VCaP (cell line): ENCODE results near the gene PSMB4.
"Not testable (repeated sequence)": the region's sequence is repeated elsewhere in the genome, so short reads cannot be mapped to it uniquely, and the experiment has no call there.

Experiments used
- H3K27ac ChIP-seq: fragments of 450-650 bp; 2 replicates; pipeline ENCODE4 v1.5.1; 2017
- TF ChIP-seq, protein P1 (sequence below): fragments of 450-650 bp; conservative IDR thresholded peaks from 2 replicates; pipeline ENCODE4 v1.5.1; 2017; ENCODE audit warnings: mild to moderate bottlenecking, moderate library complexity

Gene PSMB4

DNA sequence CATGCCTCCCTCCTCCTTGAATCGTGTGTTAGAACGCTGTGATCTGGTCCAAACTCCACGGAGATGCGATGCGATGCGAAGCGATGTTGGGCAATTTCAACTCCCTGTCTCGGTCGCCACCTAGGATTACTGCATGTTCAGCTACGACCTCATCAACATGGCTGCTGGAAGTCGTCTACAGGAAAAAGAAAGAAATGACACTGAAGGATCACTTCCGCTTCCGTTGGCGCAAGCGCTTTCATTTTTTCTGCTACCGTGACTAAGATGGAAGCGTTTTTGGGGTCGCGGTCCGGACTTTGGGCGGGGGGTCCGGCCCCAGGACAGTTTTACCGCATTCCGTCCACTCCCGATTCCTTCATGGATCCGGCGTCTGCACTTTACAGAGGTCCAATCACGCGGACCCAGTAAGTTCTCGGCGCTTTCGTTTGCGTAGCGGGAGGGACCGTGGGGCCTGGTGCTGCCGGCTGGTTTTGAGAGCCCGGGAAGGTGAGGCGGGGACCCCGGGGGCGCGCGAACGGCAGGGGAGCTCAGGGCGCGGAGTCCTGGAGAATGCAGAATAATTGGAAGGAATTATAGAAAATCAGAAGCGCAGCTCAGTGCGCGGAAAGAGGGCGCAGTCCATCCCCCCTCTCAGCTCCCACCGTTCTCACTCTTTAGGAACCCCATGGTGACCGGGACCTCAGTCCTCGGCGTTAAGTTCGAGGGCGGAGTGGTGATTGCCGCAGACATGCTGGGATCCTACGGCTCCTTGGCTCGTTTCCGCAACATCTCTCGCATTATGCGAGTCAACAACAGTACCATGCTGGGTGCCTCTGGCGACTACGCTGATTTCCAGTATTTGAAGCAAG is at the start of gene PSMB4:
Gene PSMB4, plus strand, starts transcription at position 250 of the 848 bp plus-strand sequence. Its CDS starts 15 bp downstream, at position 265.
- peak within 1 kb of the TSS; percentile 90 for H3K27ac ChIP-seq
- TF ChIP-seq, protein P1, sequence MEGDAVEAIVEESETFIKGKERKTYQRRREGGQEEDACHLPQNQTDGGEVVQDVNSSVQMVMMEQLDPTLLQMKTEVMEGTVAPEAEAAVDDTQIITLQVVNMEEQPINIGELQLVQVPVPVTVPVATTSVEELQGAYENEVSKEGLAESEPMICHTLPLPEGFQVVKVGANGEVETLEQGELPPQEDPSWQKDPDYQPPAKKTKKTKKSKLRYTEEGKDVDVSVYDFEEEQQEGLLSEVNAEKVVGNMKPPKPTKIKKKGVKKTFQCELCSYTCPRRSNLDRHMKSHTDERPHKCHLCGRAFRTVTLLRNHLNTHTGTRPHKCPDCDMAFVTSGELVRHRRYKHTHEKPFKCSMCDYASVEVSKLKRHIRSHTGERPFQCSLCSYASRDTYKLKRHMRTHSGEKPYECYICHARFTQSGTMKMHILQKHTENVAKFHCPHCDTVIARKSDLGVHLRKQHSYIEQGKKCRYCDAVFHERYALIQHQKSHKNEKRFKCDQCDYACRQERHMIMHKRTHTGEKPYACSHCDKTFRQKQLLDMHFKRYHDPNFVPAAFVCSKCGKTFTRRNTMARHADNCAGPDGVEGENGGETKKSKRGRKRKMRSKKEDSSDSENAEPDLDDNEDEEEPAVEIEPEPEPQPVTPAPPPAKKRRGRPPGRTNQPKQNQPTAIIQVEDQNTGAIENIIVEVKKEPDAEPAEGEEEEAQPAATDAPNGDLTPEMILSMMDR, result peak; percentile 65

DNA sequence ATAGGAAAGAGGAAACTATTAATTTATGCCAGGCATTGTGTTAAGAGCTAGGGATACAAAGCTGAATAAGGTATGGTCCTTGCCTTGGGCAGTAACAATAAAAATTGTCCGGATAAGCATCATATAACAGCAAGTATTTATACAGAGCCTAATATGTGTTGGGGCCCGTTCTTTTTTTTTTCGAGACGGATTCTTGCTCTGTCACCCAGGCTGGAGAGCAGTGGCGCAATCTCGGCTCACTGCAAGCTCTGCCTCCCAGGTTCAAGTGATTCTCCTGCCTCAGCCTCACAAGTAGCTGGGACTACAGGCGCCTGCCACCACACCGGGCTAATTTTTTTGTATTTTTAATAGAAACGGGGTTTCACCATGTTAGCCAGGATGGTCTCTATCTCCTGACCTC is 49.0 kb upstream of the PSMB4 start:
- H3K27ac ChIP-seq, result not testable (repeated sequence)

GRCh38 chr1:151352021-151352718 is 47.2 kb upstream of the PSMB4 start:
- TF ChIP-seq, protein P1, result no peak
- no peak overlapping the region for H3K27ac ChIP-seq

DNA sequence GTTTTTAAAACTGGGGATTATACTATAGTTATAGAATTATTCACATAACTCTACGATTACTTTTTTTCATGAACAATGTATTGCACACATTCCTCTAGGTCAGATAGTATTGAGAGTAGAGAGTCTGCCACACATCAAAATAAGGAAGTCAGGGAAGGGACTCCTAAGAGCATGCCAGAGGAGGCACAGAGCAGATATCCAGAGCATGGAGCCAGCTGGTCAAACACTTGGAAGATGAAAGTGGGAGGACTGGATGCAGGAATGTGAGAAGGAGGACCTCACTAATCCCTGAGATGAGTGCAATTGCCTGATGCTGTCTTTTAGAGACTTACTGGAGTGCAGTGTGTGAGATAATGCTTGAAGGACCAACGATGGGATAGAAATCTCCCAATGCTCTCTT is 42.7 kb upstream of the PSMB4 start:
- H3K27ac ChIP-seq, result no peak overlapping the region
- TF ChIP-seq, protein P1, result no peak

- TF ChIP-seq, protein P1, result no peak
- no peak overlapping the region for H3K27ac ChIP-seq
These were observed 37.5 kb upstream of the PSMB4 start for GRCh38 chr1:151361883-151362282.

GRCh38 chr1:151362308-151363155 is 36.8 kb upstream of the PSMB4 start:
- no peak overlapping the region for H3K27ac ChIP-seq
- TF ChIP-seq, protein P1, result no peak

GRCh38 chr1:151364996-151365395 is 34.4 kb upstream of the PSMB4 start:
- TF ChIP-seq, protein P1, result no peak
- no peak overlapping the region for H3K27ac ChIP-seq
